GM19463 (cell line): ENCODE data around the gene RNF8.
"Not testable (repeated sequence)": the region's sequence is repeated elsewhere in the genome, so short reads cannot be mapped to it uniquely, and the experiment has no call there.

Source experiments
- ATAC-seq: cut with Tn5 transposase; IDR thresholded peaks from one replicate; pipeline ENCODE4 v1.9.1; 2021; ENCODE audit warnings: mild to moderate bottlenecking, moderate library complexity; ENCODE audit not compliant: unreplicated experiment

The RNF8 gene

GRCh38 chr6:37321516-37322415, 32.0 kb upstream of the RNF8 start:
- no peak for ATAC-seq

DNA sequence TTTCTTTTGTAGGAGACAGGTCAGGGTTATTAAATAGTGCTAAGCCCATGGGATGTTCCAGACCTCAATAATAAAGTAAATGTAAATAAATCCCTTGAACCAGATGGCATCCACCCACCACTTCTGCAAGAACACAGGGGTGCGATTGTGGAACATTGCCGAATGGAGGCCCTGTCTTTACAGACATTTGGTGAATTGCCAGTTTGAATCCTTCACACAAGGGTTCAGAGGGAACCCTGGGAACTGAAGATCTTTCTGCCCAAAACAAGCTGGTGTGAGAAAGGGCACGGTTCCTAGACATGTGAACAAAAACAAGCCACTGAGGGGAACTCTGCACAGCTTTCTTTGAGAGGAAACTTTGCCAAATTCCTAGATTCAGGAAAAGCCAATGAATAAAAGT, 30.2 kb upstream of the RNF8 start:
- ATAC-seq: no peak

DNA sequence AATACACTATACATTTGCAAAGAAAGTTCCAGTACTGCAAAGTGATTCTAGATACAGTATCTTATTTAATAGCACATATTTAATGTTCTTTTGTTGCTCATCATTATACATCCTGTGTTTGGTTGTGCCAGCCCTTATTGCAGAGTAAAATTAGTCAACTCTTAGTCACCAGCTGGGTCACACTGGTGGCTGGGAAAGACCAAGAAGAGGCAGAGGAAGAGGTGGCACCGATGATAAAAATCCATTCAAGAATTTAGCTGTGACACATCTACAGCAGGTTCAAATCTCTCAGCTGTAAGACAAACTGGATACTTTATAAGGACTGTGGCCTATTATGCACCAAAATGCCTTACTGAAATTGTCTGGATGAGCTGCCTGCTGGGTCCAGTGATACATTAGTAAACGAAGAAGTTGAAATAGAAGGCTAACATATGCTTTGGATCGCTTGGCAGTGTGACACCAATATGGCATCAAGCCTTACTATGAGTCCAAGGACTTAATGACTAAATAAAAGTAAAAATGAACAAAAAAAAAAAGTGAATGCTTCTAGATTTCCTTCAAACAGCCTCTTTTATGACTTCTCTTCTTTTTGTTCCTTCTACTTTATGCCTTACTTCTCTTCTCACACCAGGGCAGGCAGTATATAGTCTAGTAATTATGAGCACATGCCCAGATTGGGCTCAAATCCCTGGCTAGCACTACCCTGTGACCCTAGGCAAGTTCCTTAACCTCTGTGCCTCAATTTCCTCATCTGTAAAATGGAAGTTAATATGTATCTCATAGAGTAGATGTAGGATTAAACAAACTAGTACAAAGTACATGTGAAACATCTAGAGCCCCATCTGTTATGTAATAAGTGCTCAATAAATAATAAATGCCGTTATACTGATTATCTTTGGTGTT, 29.4 kb upstream of the RNF8 start:
- no peak for ATAC-seq

- not testable (repeated sequence) for ATAC-seq
Measured at GRCh38 chr6:37330345-37330744, 23.4 kb upstream of the RNF8 start.

GRCh38 chr6:37331047-37331446, 22.7 kb upstream of the RNF8 start:
- ATAC-seq: no peak

DNA sequence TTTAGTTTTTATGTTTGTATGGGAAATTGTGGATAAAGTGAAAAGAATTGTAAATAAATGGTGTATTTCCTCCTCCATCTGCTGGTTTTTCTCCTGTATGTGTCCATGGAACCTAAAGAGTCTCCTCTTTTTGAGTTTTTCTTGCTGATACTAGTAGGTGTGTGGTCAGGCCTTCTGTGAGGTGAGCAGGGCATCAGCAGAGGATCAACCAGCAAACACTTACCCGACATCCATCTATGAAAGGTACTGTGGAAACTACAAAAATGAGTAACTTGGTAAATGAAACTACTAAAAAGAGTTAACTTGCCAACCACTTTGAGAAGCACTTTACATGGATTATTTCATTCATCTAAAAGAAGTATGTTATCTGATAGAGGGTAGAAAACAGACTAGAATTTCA, 20.9 kb upstream of the RNF8 start:
- no peak for ATAC-seq

DNA sequence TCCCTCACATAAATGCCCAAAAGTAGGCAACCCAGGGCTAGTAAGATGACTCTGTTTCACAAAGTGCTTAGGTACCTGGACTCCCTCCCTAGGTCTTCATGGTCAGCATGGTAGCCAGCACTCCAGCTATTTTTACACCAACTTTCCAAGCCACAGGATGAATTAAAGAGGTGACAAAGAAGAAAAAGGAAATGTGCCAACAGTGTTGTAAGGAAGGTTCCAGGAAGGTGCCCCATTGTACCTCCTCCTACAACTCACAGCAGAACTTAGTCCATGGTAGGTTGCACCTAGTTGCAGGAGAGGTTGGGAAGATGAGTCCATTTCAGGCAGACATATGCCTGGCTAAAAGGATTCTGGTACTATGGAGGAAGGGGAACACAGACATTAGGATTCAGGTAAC, 19.7 kb upstream of the RNF8 start:
- ATAC-seq: no peak

DNA sequence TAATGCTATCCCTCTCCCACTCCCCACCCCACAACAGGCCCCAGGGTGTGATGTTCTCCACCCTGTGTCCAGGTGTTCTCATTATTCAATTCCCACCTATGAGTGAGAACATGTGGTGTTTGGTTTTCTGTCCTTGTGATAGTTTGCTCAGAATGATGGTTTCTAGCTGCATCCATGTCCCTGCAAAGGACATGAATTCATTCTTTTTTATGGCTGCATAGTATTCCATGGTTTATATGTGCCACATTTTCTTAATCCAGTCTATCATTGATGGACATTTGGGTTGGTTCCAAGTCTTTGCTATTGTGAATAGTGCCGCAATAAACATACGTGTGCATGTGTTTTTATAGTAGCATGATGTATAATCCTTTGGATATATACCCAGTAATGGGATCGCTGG, 15.5 kb upstream of the RNF8 start:
- ATAC-seq: not testable (repeated sequence)

DNA sequence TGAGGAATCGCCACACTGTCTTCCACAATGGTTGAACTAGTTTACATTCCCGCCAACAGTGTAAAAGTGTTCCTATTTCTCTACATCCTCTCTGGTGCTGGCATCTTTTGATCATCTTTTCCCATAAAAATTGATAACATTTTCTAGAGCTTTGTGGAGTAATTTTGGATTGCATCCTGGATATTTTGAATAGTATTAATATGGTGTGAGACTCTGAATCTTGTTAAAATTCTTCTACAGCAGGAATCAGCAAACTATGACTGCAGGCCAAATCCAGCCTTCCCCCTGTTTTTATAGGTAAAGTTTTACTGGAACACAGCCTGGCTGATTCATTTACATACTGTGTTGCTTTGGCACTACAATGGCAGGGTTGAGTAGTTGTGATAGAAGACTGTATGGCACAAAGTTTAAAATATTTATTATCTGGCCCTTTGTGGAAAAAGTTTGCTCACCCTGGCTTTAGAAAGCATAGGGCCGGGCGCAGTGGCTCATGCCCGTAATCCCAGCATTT, 15.0 kb upstream of the RNF8 start:
- no peak for ATAC-seq

DNA sequence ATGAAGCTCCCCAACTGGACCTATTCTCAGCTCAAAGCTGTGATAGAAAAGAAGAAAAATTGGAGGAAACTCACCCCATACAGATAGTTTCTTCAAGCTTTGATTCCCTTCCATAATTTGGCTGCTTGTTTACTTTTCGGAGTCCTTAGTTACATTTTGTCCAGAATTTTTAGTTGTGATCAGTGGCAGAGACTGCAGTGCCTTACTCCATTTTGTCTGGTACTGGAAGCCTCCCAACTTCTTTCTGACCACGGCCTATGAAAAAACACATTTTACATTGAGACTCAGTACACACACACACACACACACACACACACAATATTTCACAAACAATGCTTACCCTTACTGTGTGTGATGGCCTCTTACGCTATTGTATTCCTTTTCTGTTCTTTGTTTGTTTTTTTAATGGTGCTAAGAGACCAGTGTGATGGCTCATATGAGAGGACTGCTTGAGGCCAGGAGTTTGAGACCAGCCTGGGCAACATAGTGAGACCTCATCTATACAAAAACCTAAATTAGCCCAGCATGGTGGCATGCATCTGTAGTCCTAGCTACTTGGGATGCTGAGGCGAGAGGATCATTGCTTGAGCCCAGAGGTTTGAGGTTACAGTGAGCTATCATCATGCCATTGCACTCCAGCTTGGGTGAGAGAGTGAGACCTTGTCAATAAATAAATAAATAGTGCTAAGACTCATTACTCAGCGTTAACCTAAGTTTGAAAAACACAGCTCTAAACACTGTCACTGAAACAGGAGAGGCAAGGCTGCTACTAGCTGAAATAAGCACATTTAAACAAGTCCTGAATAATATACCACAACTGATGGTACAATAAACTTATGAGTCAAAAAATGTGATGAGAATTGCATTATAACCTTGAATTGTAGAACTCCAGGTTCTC, 13.8 kb upstream of the RNF8 start:
- no peak for ATAC-seq

DNA sequence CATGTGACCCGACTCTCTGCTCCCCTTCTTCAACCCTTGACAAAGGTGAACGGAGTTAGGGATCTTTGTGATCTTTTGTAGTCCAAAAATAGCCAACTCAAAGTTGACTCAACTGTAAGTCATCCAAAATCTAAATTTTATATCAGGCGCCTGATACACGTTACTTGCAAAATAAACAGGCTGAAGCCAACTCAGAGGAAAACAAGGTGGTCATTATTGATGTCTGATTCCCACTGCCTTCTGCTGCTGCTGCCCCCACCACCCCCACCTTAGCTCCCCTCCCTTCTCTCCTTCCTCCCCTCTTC, 13.2 kb upstream of the RNF8 start:
- ATAC-seq: no peak

- no peak for ATAC-seq
Measured at GRCh38 chr6:37343248-37343647, 10.5 kb upstream of the RNF8 start.

DNA sequence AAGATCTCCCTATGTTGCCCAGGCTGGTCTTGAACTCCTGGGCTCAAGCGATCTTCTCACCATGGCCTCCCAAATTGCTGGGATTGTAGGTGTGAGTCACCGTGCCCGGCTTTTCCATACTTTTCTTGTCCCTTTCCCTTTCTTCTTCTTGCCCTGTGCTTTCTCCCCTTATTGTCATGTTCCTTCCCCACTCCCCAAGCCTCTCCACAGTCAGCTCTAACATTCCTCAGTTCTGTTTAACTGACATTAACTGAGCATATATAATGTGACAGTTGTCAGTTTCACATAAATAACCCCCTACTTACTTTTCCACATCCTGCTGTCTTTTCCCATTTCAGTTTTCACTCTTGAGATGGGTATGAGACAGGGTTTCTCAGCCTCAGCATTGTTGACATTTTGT, 9.5 kb upstream of the RNF8 start:
- ATAC-seq: no peak

DNA sequence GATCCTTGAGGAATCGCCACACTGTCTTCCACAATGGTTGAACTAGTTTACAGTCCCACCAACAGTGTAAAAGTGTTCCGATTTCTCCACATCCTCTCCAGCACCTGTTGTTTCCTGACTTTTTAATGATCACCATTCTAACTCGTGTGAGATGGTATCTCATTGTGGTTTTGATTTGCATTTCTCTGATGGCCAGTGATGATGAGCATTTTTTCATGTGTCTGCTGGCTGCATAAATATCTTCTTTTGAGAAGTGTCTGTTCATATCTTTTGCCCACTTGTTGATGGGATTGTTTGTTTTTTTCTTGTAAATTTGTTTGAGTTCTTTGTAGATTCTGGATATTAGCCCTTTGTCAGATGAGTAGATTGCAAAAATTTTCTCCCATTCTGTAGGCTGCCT, 8.0 kb upstream of the RNF8 start:
- not testable (repeated sequence) for ATAC-seq

GRCh38 chr6:37347177-37347576, 6.6 kb upstream of the RNF8 start:
- ATAC-seq: no peak

DNA sequence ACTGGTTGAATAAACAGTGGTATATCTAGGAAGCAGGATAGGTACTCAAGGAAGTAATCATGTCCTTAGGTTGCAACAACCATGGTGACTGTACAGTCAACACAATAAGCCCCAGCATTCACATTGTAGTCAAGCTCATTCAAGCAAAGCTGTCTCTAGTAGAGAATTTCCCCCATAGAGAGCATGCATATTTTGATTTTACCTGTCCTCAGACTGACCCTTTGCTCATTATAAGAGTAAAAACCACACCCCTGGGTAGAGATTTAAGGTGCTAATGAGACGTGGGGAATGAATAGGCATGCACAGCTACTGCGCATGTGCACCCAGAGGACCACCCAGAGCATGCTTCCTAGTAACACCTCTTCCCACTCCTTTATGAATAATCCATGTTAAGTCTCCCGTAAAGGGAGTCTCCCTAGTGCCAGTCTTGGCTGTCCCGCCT, 6.1 kb upstream of the RNF8 start:
- no peak for ATAC-seq

DNA sequence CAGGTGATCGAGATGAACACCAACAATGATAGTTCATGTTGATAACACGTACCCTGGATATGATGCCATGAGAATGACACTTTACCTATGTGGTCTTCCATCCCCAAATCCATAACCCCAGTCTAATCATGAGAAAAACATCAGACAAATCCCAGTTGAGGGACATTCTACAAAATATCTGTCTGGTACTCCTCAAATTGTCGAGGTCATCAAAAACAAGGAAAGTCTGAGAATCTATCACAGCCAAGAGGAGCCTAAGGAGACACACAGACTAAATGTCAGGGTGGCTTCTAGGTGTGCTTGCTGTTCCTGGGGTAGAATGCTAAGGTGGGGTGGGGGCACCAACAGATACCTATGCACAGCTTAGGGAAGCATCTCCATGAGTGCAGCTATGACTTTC, 2.8 kb upstream of the RNF8 start:
- no peak for ATAC-seq

GRCh38 chr6:37352384-37352783, 1.4 kb upstream of the RNF8 start:
- ATAC-seq: no peak

GRCh38 chr6:37354526-37355384, 972 bp downstream of the RNF8 start:
- ATAC-seq: no peak

DNA sequence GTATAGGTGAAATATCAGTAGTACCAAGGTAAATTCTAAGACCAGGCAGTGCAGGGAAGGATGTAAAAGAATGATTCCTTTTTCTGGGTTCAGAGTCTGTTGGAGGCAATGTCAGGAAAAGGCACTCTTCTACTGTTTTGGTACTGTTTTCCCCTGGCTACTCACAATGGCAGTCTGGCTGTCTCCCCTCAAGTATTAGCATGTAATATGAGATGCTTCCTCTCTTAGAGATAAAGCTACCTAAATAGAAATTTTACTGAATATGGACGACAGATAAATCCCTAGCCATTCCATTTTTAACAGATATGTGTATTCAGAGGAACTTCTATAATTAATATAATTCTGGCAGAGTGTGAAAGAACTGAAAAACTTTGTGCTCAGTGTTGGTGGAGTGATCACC, 3.5 kb downstream of the RNF8 start:
- no peak for ATAC-seq
